Measurements from ENCODE around the gene KCNQ4.

KCNQ4 gene

GRCh38 chr1:40823345-40823744 lies 39.8 kb downstream of the KCNQ4 start:
- DNase-seq = no peak

- DNase-seq = no peak
Measured at GRCh38 chr1:40823983-40824382, 40.4 kb downstream of the KCNQ4 start.

- no peak for DNase-seq
Measured at GRCh38 chr1:40824591-40825434, 41.2 kb downstream of the KCNQ4 start.

GRCh38 chr1:40825435-40825788 lies 41.8 kb downstream of the KCNQ4 start:
- peak in 1 of 2 donors; percentile 12 for DNase-seq

- no peak for DNase-seq
Measured at GRCh38 chr1:40825996-40826395, 42.4 kb downstream of the KCNQ4 start.

GRCh38 chr1:40829631-40830245 lies 46.2 kb downstream of the KCNQ4 start:
- DNase-seq = no peak

GRCh38 chr1:40830419-40830943 lies 46.9 kb downstream of the KCNQ4 start:
- no peak for DNase-seq

- no peak for DNase-seq
Measured at GRCh38 chr1:40831001-40831732, 47.6 kb downstream of the KCNQ4 start.

- DNase-seq = no peak
Measured at GRCh38 chr1:40833979-40834378, 50.4 kb downstream of the KCNQ4 start.

- DNase-seq = no peak
Measured at GRCh38 chr1:40834968-40835545, 51.5 kb downstream of the KCNQ4 start.

- no peak for DNase-seq
Measured at GRCh38 chr1:40836283-40836682, 52.7 kb downstream of the KCNQ4 start.

- no peak for DNase-seq
Measured at GRCh38 chr1:40837601-40838000, 54.0 kb downstream of the KCNQ4 start.

GRCh38 chr1:40838045-40838979 lies 54.7 kb downstream of the KCNQ4 start:
- DNase-seq = no peak

- no peak for DNase-seq
Measured at GRCh38 chr1:40838980-40839942, 55.7 kb downstream of the KCNQ4 start.

GRCh38 chr1:40839943-40840335 lies 56.4 kb downstream of the KCNQ4 start:
- no peak for DNase-seq

GRCh38 chr1:40840526-40841323 lies 57.1 kb downstream of the KCNQ4 start:
- DNase-seq = no peak

- DNase-seq = no peak
Measured at GRCh38 chr1:40841602-40842001, 58.0 kb downstream of the KCNQ4 start.

- no peak for DNase-seq
Measured at GRCh38 chr1:40842207-40842606, 58.6 kb downstream of the KCNQ4 start.

GRCh38 chr1:40842691-40843090 lies 59.1 kb downstream of the KCNQ4 start:
- DNase-seq = no peak

- DNase-seq = no peak
Measured at GRCh38 chr1:40844079-40844478, 60.5 kb downstream of the KCNQ4 start.
